GM12878 (cell line): ENCODE data around the gene APOA5. TPM values are rescaled to one million over a fixed set of nuclear protein-coding genes. Genes with fewer than 3 reads are reported as not detected.

Source experiments
- ASH2L ChIP-seq: fragments of 300-600, 200-600 bp; sonication (generic); IDR thresholded peaks from 2 replicates; pipeline ENCODE4 v1.6.1; 2017; ENCODE audit warnings: low read depth, mild to moderate bottlenecking, borderline replicate concordance
- ATF7 ChIP-seq: fragments of 450-650 bp; IDR thresholded peaks from 2 replicates; pipeline ENCODE4 v1.6.1; 2016; ENCODE audit warnings: low read depth, mild to moderate bottlenecking
- BRCA1 ChIP-seq: IDR thresholded peaks from 2 replicates; pipeline ENCODE4 v1.6.1; 2011; ENCODE audit warnings: low read depth, low read length, improper control_type of control experiment
- CBFB ChIP-seq: IDR thresholded peaks from 2 replicates; pipeline ENCODE4 v1.6.1; 2016; ENCODE audit warnings: antibody characterized with exemption, low read depth
- CREB1 ChIP-seq: IDR thresholded peaks from 2 replicates; pipeline ENCODE4 v1.6.1; 2012; ENCODE audit warnings: low read depth, mild to moderate bottlenecking, inconsistent platforms
- EED ChIP-seq: sonication (generic); IDR thresholded peaks from 2 replicates; pipeline ENCODE4 v1.6.1; 2016; ENCODE audit warnings: antibody characterized with exemption, low read depth
- EGR1 ChIP-seq, 2 experiments: IDR thresholded peaks; 1 replicate in 1 of 2; 2 replicates in 1 of 2; pipeline ENCODE4 v1.6.1; 2011 to 2012; ENCODE audit warnings: low read depth in 2 of 2, low read length in 2 of 2, borderline replicate concordance in 1 of 2, mild to moderate bottlenecking in 1 of 2, moderate library complexity in 1 of 2
- GATAD2B ChIP-seq: fragments of 450-650 bp; conservative IDR thresholded peaks from 2 replicates; pipeline ENCODE4 v1.6.1; 2017; ENCODE audit warnings: low read depth, mild to moderate bottlenecking, moderate library complexity
- HDGF ChIP-seq: fragments of 450-650 bp; IDR thresholded peaks from 2 replicates; pipeline ENCODE4 v1.6.1; 2016; ENCODE audit warnings: antibody characterized with exemption
- IRF4 ChIP-seq: IDR thresholded peaks from 2 replicates; pipeline ENCODE4 v1.6.1; 2011; ENCODE audit warnings: low read depth, low read length
- KDM1A ChIP-seq: fragments of 200-600 bp; sonication (generic); IDR thresholded peaks from 2 replicates; pipeline ENCODE4 v1.6.1; 2016; ENCODE audit warnings: borderline replicate concordance
- LARP7 ChIP-seq: fragments of 450-650 bp; IDR thresholded peaks from 2 replicates; pipeline ENCODE4 v1.6.1; 2017; ENCODE audit warnings: mild to moderate bottlenecking
- NBN ChIP-seq: fragments of 450-650 bp; IDR thresholded peaks from 2 replicates; pipeline ENCODE4 v1.6.1; 2016
- NR2F1 ChIP-seq: fragments of 450-650 bp; conservative IDR thresholded peaks from 2 replicates; pipeline ENCODE4 v1.6.1; 2017; ENCODE audit warnings: mild to moderate bottlenecking
- RAD51 ChIP-seq: fragments of 450-650 bp; IDR thresholded peaks from 2 replicates; pipeline ENCODE4 v1.6.1; 2016; ENCODE audit warnings: moderate library complexity, mild to moderate bottlenecking, inconsistent platforms
- RCOR1 ChIP-seq: conservative IDR thresholded peaks from 2 replicates; pipeline ENCODE4 v1.6.1; 2012; ENCODE audit warnings: low read depth, low read length, improper control_type of control experiment
- RFX5 ChIP-seq: IDR thresholded peaks from 2 replicates; pipeline ENCODE4 v1.6.1; 2011; ENCODE audit warnings: low read depth, low read length, improper control_type of control experiment
- SRF ChIP-seq, 2 experiments: IDR thresholded peaks; 2 replicates each; pipeline ENCODE4 v1.6.1; 2011; ENCODE audit warnings: low read depth in 2 of 2, low read length in 2 of 2, mild to moderate bottlenecking in 1 of 2, moderate library complexity in 1 of 2
- ZNF274 ChIP-seq: IDR thresholded peaks from one replicate; pipeline ENCODE4 v1.8.0; 2011; ENCODE audit not compliant: insufficient read length, insufficient read depth
- polyA plus RNA-seq, 11 experiments: library from polyadenylated mRNA; depleted of rRNA in 4 of 11; unstranded in 6 of 11; stranded (reverse) in 5 of 11; fragments of >200 nt; fragmentation: Nextera tagmentation in 4 of 11; fragmentation: Illumina TruSeq in 1 of 11; extraction: Ambion mirVana in 4 of 11; extraction: Trizol in 1 of 11; gene quantifications; 1 replicate in 1 of 11; 2 replicates in 10 of 11; pipeline versions ENCODE4 v1.2.1 to v1.2.3, GENCODE V29; 2011 to 2016; ENCODE audit warnings: inconsistent platforms in 2 of 11, missing spikeins in 2 of 11, low read depth in 1 of 11
- total RNA-seq, 4 experiments: library from RNA; depleted of rRNA in 3 of 4; stranded (reverse); fragments of >200 nt in 3 of 4; fragmentation: Illumina TruSeq in 1 of 4; extraction: Trizol in 1 of 4; gene quantifications; 2 replicates each; pipeline versions ENCODE4 v1.2.1 to v1.2.3, GENCODE V29; 2013 to 2021
- TF ChIP-seq, protein P1 (sequence below): fragments of 450-650 bp; IDR thresholded peaks from 2 replicates; pipeline ENCODE4 v1.6.1; 2018; ENCODE audit warnings: mild to moderate bottlenecking, low read depth, moderate library complexity; ENCODE audit not compliant: partially characterized antibody
- TF ChIP-seq, protein P2 (sequence below): fragments of 450-650 bp; conservative IDR thresholded peaks from 2 replicates; pipeline ENCODE4 v1.6.1; 2017; ENCODE audit warnings: mild to moderate bottlenecking, moderate library complexity
- TF ChIP-seq, protein P3 (sequence below): IDR thresholded peaks from 2 replicates; pipeline ENCODE4 v1.6.1; 2012; ENCODE audit warnings: low read depth, low read length, improper control_type of control experiment
- TF ChIP-seq, protein P4 (sequence below): IDR thresholded peaks from 2 replicates; pipeline ENCODE4 v1.6.1; 2012; ENCODE audit warnings: low read depth, low read length, improper control_type of control experiment
- TF ChIP-seq, protein P5 (sequence below): fragments of 450-650 bp; IDR thresholded peaks from 2 replicates; pipeline ENCODE4 v1.6.1; 2016; ENCODE audit warnings: mild to moderate bottlenecking

APOA5 gene
- total and polyA plus RNA-seq, 10 of the 15 experiments (the other 5 are each of a cell fraction or from before 2014, with no cell fraction given): 0.15 TPM; not detected in 9

DNA sequence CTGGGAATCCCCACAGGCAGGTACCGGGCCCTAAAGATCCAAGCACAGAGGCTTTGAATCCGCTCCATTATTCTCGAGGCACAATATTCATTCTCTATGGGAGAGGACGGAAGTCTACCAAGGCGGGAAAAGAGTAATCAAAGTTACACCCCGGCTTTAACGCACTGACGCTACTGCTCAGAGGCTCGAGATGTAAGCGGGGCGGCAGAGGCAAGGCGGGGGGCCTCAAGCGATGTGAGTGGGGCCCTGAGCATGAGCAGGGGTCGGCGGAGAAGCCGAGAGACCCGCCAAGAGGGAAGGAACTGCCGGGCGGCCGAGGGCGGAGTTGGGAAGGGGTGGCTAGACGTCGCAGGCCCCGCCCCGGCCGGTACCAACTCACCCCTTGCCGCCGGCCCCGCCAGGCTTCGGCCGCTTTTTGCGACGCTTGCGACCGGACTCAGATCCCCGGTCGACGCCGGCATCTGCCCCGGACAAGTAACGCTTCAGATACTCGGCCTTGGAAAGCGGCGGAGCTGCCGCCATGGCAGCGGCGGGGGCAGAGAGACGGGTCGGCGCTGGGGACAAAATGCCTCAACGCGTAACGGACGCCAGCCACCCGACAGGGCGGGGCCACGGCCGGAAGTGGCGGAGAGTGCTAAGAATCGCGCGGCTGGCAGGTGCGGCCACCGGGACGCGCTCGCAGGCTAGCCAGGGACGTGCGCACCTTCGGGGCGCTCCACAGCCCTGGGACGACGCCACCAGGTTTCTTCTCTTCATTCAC is 19.1 kb downstream of the APOA5 start, which contains the start of gene BUD13 (continued):
- TF ChIP-seq ATF7 (peak; percentile 39; the same call in 1 of the 2 replicates), SRF (IDR thresholded peaks at IDR 0.05; ENCODE audit: low read depth in 2 of 2, low read length in 2 of 2) (0 out of 4 replicates have a peak, but pooled peaks of 1 of the 2 experiments have one; percentile 41), LARP7 (peak; percentile 86), NR2F1 (no peak; the same call in none of the 2 replicates), RAD51 (no peak), CREB1 (peak; percentile 83), HDGF (no peak), EED (peak; percentile 37; the same call in 1 of the 2 replicates), IRF4 (peak; percentile 5; the same call in 1 of the 2 replicates), KDM1A (no peak), BRCA1 (no peak), CBFB (peak; percentile 67), NBN (peak; percentile 89), GATAD2B (peak; percentile 89), ASH2L (peak; percentile 96; the same call in 1 of the 2 replicates), RFX5 (peak; percentile 11; the same call in 1 of the 2 replicates), RCOR1 (peak; percentile 82; the same call in 1 of the 2 replicates), ZNF274 (no peak), EGR1 (IDR thresholded peaks at IDR 0.05; ENCODE audit: borderline replicate concordance in 1 of 2, low read depth in 2 of 2, low read length in 2 of 2) (peak in 1 of 2 experiments; percentile 90; a peak in 2 of 3 replicates)
- TF ChIP-seq, protein P1, sequence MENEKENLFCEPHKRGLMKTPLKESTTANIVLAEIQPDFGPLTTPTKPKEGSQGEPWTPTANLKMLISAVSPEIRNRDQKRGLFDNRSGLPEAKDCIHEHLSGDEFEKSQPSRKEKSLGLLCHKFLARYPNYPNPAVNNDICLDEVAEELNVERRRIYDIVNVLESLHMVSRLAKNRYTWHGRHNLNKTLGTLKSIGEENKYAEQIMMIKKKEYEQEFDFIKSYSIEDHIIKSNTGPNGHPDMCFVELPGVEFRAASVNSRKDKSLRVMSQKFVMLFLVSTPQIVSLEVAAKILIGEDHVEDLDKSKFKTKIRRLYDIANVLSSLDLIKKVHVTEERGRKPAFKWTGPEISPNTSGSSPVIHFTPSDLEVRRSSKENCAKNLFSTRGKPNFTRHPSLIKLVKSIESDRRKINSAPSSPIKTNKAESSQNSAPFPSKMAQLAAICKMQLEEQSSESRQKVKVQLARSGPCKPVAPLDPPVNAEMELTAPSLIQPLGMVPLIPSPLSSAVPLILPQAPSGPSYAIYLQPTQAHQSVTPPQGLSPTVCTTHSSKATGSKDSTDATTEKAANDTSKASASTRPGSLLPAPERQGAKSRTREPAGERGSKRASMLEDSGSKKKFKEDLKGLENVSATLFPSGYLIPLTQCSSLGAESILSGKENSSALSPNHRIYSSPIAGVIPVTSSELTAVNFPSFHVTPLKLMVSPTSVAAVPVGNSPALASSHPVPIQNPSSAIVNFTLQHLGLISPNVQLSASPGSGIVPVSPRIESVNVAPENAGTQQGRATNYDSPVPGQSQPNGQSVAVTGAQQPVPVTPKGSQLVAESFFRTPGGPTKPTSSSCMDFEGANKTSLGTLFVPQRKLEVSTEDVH: no peak
- TF ChIP-seq, protein P2, sequence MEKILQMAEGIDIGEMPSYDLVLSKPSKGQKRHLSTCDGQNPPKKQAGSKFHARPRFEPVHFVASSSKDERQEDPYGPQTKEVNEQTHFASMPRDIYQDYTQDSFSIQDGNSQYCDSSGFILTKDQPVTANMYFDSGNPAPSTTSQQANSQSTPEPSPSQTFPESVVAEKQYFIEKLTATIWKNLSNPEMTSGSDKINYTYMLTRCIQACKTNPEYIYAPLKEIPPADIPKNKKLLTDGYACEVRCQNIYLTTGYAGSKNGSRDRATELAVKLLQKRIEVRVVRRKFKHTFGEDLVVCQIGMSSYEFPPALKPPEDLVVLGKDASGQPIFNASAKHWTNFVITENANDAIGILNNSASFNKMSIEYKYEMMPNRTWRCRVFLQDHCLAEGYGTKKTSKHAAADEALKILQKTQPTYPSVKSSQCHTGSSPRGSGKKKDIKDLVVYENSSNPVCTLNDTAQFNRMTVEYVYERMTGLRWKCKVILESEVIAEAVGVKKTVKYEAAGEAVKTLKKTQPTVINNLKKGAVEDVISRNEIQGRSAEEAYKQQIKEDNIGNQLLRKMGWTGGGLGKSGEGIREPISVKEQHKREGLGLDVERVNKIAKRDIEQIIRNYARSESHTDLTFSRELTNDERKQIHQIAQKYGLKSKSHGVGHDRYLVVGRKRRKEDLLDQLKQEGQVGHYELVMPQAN: peak; percentile 87; the same call in 1 of the 2 replicates
- TF ChIP-seq, protein P3, sequence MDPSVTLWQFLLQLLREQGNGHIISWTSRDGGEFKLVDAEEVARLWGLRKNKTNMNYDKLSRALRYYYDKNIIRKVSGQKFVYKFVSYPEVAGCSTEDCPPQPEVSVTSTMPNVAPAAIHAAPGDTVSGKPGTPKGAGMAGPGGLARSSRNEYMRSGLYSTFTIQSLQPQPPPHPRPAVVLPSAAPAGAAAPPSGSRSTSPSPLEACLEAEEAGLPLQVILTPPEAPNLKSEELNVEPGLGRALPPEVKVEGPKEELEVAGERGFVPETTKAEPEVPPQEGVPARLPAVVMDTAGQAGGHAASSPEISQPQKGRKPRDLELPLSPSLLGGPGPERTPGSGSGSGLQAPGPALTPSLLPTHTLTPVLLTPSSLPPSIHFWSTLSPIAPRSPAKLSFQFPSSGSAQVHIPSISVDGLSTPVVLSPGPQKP: peak; percentile 93
- TF ChIP-seq, protein P4, sequence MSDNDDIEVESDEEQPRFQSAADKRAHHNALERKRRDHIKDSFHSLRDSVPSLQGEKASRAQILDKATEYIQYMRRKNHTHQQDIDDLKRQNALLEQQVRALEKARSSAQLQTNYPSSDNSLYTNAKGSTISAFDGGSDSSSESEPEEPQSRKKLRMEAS: peak; percentile 70
- TF ChIP-seq, protein P5, sequence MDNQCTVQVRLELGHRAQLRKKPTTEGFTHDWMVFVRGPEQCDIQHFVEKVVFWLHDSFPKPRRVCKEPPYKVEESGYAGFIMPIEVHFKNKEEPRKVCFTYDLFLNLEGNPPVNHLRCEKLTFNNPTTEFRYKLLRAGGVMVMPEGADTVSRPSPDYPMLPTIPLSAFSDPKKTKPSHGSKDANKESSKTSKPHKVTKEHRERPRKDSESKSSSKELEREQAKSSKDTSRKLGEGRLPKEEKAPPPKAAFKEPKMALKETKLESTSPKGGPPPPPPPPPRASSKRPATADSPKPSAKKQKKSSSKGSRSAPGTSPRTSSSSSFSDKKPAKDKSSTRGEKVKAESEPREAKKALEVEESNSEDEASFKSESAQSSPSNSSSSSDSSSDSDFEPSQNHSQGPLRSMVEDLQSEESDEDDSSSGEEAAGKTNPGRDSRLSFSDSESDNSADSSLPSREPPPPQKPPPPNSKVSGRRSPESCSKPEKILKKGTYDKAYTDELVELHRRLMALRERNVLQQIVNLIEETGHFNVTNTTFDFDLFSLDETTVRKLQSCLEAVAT: peak; percentile 58; the same call in 1 of the 2 replicates
